ENCODE data around the gene PRKN.

Gene PRKN

DNA sequence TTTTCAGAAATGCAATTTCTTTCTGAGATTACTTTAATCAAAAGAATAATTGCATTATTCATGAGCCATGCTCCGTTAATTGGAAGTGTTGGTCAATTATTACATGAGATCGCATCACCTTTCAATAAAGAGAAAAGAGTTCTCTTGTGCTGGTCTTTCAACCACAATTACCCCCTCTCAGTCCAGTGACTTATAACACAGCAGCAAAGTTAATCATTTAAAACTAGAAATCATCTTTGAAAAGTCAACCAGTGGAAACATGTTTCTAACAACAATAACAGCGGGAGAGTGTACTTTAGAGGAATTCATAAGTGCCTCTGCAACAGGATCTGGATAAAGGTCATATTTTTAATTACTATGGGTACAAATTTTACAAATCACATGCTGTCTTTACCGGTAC lies 1069.4 kb downstream of the PRKN start:
- DNase-seq (ENCODE audit: low spot score), result no peak

DNA sequence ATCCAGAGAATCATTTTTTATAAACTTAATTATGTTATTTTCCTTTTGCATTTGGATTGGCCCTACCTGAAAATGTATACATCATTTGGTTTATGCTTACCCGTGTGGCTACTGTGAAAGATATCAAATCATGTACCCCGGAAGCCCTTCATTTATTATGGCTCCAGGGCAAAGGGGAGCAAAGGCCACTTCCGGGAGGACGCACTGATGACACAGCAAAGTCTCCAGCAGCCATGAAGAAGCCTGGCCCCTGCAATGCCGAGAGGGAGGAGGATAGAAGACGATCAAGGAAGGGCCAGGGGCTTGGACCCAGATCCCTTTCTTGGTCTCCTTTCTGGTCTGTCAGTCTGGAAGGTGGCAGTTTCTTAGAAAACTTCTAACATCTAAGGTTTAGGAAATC lies 1073.4 kb downstream of the PRKN start:
- no peak for DNase-seq (ENCODE audit: low spot score)

DNA sequence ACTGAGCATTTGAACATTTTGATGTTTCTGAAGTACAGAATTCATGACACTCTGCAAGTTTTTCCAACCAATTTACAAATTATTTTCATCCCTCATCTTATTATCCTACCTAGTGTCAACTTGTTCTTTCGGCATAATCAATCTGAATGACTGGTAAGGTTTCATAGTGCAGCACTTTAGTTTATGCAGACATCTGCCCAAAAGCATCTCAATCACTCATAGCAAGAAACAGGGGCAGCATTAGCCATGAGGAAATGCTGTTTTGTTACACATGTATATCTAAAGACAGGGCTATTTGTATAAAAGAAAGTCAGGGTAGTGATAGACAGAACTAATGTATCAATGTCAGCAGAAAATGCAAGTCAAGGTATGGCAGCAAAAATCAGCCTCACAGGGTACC lies 1075.6 kb downstream of the PRKN start:
- DNase-seq (ENCODE audit: low spot score), result no peak

DNA sequence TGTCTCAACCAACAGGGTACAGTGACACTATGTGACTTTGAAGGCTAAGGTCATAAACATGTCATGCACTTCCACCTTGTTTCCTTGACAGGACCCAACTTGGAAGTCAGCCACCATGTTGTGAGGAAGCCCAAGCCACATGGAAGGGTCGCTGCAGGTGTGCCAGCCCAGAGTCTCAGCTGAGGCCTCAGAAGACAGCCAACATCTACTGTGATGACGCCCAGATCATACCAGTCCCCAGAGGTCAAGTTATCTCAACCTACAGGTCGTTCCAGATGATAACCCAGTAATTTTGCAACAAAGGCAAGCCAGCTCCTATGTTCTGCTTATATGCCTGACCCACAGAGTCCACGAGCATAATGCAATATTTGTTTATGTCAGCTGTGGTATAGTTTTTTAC lies 1077.7 kb downstream of the PRKN start:
- no peak for DNase-seq (ENCODE audit: low spot score)

DNA sequence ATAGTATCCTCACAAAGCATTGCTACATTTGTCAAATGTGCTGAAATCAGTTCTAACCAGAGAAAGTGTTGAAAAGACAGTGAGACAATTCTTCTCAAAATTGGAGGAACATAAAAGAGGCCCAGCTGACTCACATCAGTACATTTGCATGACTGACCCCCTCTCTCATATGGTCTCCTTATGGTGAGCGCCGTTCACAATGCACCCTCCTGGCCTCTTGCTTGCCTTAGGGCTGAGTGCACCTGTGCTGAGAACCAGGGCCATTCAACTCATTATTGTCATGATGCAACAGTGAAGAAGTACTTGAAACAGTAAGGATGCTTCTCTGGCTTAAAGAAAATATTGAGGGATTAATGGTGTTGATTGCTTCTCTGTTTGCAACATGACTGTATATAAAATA lies 1078.5 kb downstream of the PRKN start:
- no peak for DNase-seq (ENCODE audit: low spot score)

DNA sequence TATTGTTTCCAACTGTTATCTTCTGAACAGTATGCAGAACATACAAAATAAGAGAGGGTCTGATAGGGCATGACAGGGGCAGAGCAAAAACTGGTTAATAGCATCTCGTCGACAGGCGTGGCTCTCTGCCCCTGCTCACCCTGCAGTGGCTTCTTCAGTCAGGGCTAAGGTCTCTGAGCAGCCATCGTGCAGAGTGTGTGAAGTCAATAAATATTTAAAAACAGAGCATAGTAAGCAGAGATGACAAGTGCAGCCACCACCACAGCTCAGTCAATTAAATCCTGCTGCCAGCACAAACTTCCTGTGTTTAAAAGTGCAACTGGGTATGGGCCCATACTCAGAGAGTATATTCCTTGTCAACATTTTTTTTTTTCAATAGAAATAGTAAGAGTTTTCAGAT lies 1080.3 kb downstream of the PRKN start:
- DNase-seq (ENCODE audit: low spot score), result no peak

DNA sequence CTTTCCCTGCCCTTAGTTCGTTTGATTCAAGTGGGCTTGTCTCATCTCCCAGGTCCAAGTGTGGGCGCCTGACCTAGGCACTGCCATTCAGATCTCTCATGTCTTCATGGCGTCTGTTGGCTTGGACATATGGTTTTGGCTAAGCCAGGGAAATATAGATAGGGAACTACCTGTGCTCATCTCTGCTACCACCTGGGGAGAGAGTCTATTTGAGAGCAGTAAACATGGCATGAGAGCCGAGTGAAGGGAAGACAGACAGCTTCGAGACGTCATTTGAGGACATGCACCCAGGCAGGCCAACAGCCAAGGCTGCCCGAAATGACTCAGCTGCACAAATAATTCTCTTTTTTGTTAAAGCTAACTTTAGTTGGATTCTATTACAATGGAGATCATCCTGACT lies 1083.0 kb downstream of the PRKN start:
- no peak for DNase-seq (ENCODE audit: low spot score)

DNA sequence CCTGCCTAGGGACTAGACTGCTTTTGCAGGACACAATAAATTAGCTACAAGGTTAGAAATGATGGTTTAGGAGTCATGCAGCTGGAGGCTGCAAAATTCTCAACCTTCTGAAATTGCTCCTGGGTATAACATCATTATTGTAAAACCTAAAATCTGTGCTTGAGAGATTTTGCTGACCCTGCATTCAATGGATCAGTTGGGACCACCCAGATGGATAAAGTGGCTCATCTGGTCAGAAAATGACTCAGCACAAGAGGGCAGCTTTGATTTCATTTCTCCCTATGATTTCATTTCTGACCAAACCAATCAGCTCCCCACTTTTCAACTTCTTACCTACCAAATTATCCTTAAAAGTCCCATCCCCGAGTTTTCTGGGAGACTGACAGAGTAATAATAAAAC lies 1086.4 kb downstream of the PRKN start:
- DNase-seq (ENCODE audit: low spot score), result no peak

DNA sequence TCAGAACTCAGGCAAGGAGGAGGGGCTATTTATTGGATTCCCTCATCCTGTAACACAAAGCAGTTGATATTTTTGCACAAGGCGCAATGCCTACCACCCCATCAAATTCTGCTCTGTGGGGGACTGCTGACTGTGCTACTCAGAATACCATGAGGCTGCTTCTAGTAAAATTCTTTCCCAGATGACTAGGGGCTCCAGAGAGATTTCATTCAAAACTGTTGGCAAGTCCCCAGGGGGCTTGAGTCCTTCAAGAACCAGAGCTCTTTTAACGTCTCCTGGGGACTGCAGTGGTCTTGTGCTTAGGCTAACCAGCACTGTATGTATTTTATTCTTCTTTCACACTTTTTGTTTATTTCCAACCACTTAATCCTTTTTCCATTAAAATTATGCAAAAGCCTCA lies 1087.8 kb downstream of the PRKN start:
- no peak for DNase-seq (ENCODE audit: low spot score)

DNA sequence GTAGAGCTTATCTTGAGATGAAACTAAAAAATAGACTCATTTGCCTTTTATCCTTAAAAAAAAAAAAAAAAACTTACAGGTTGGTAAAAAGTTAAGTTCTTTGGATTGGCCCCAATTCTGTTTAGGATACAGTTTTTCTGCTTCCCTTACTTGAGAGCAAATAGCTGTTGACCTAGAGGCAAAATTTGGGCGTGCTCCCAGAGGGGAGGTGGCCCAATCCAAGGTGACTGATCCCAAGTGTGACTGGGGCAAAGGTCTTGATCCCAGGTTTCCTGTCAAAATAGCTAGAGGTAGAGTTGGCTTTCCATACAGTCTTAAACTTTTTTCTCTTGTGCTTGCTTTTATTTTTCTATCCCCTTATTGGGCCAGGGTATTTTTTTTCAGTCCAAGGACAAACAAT lies 1089.9 kb downstream of the PRKN start:
- no peak for DNase-seq (ENCODE audit: low spot score)

DNA sequence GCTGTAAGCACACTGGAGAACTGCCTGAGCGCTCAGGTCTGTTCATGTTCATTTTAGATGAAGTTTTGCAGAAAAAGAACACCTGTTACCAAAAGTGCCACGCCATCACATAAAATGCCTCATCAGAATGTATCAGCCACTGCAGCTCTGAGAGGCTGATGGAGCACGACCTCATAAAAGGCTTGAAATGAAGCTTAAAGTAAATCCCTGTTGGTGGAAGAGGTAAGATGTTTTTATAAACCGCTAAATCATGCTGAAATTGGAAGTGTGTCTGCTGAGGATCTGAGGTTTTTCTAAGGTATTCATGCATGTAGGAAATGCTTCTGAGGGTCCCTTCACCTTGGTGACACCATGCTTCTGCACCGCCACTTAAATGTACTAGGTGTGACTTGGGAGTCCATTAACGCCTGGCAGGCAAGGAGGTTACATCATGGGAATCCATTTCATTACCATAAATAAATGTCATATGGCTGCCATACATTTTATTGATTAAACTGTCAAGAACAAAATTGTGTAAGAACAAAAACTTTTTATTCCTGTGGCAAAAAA lies 1090.6 kb downstream of the PRKN start:
- no peak for DNase-seq (ENCODE audit: low spot score)

DNA sequence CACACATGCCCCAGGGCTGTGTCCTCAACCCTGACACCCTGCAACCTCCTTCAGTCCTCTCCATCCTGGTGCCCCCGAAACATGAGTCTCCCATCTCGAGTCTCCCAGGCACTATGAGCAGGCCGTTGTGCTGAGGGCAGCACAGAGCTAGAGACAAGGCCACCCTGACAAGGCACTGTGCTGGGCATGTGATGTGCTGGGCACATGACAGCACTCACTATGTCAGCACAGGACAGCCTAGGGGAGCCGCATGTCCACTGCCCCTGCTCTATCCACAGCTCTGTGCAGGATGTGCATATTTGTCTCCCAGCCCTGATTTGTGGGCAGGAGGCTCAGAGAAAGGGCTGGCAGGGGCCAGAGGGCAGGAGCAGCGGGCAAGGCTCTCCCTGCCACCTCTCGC lies 1091.6 kb downstream of the PRKN start:
- no peak for DNase-seq (ENCODE audit: low spot score)

DNA sequence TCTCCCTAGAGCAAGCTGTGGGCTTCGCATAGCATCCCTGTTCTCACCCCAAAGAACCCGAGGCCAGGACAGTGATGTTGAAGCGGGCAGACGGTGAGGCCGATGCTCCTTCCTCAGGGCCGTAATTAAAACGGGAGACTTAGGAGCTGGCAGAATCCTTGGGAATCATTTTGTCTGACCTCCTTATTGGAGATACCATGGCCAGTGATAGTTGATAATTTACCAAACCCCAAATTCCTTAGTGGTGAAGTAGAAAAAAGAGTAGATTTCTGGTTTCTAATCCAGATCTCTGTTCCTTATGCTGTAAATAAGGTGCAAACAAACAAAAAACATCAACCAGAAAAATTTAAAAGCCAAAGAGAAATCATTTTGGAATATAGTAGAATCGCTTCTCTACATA lies 1092.7 kb downstream of the PRKN start:
- DNase-seq (ENCODE audit: low spot score), result no peak

DNA sequence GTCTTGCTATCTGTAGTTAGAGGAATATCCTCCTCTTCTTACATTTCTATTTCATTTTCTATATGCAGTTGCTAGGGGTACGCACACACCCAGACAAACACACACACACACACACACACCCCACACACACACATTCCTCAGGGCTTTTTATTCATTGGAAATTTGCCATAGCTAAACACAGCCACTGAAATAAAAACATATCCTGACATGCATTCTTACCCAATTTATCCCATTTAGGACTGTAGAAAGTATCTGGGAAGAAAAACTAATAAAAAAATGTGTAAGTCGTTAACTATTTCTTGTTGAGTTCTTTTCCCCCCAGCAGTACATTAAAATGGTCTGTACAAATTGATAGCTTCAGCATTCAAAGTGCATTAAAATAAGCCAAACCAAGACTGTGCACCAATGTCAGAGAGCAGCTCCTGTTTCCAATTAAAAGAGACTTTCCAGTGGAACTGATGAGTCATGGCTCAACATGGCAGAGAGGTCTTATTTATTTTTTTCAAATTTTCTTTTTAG lies 1095.8 kb downstream of the PRKN start:
- DNase-seq (ENCODE audit: low spot score), result no peak

DNA sequence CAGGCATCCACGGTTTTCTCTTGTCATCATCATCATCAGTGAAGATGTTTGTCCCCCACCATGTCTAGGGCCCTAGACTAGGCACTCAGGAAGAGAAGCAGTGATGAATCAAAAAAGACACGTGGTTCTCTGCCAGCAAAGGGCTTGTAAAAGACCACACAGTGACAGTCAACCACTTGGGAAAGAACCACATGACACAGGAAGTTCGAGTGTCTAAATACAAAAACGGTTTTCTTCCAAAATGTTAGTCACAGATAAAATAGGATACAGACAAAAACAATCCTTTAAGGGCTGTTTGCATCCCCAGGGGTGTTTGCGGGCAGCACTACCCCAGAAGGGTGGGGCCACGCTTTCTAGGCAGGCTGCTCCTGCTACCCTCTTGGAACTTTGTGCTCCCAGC lies 1096.9 kb downstream of the PRKN start:
- no peak for DNase-seq (ENCODE audit: low spot score)

DNA sequence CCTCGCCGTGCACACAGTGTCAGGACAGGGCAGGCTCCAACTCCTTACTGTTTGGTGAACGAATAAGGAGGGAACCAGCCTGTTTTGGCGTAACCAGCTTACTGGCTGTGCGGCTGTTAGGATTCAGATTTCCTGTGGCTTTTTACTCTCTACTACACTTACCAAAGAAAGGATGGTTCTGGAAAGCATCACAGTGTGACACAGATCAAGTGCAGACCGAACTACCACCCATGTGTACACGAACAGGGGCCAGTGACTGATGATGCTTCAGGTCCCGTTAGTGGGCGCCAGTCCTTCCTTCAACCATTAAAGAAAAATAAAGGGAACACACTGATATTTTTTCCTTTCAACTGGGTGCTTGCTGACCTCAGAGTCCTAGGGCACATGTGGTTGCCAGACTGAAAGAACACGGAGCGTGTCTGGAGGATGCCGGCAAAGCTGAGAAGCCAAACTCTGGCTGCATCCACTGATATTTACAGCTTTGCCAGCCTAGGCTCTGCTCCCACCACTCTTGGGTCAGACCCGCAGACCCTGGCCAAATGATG lies 1101.4 kb downstream of the PRKN start:
- no peak for DNase-seq (ENCODE audit: low spot score)

DNA sequence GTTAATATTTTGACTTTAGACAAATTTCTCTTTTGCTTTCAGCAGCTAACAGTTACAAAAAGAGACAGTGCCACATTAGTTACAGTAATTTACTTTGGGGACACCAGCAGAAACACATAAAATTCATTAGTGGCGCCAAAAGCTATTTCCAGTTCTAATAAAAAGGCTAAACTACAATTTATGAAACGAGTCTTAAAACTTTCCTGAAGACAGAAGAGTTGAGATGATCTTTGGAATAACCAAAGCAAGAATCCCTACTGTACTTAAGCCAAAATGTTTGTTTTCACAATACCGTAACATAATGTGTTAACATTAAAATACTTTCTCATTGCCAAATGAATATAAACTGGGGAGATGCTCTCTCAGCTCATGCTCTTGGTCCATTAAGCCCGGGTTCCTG lies 1103.5 kb downstream of the PRKN start:
- no peak for DNase-seq (ENCODE audit: low spot score)

DNA sequence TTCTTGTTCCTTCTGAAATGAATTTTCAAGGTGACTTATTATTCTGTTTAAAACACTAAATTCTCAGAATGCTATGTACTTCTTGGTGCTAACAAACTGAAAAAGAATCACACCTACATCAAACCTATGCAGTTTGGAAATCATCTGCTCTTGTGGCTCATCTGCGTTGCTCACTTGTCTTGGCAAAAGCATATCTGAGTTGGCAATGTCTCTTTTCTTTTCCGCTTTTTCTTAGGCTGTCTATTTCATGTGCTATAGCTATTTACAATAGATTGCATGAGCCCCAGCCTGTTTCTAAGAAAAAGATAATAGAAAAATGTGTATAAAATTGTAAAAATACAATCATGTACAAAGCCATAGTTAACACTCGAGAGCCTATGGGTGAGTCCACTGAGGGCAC lies 1104.8 kb downstream of the PRKN start:
- DNase-seq (ENCODE audit: low spot score), result no peak

DNA sequence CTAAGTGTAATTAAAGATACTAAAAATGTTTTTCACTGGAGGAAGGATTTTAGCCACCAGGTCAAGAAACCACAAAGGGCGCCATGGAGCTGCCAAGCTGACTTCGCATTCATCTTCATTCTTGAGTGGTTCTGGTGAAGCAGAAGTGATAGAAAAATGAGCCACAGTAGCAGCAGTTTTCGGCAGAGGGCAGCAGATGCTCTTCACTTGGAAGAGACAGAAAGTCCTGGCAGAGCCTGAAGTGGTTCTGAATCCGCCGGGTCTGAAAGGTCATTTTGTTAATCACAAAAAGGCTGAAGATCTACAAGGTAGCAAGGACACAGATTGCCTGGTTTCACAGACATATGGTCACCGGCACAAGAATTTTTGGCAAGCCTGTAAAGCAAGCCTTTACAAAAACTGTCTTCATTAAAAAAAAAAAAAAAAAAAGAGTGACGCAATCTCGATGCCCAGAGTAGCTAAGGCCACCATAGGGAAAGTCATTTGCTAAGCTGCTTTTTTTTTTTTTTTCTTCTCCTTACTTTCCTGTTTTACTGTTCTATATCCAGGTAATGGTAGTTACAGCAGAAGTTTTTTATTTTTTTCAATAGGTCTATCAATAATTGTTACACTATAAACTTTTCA lies 1108.6 kb downstream of the PRKN start:
- no peak for DNase-seq (ENCODE audit: low spot score)

DNA sequence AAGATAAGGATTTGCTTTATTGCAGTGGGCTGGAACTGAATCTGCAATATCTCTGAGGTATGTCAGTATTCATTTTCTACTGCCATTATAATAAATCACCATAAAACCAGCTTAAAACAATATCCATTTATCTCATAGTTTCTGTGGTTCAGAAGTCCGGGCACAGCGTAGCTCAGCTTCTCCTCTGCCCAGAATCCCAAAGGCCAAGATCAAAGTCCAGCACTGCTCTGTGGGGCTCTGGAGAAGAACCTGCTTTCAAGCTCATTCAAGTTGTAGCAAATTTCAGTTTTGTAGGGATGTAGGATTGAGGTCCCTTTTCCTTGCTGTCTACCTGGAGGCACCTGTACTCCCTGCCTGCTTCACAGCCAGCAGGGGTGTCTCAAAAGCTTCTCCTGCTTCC lies 1113.9 kb downstream of the PRKN start:
- DNase-seq (ENCODE audit: low spot score), result no peak

DNA sequence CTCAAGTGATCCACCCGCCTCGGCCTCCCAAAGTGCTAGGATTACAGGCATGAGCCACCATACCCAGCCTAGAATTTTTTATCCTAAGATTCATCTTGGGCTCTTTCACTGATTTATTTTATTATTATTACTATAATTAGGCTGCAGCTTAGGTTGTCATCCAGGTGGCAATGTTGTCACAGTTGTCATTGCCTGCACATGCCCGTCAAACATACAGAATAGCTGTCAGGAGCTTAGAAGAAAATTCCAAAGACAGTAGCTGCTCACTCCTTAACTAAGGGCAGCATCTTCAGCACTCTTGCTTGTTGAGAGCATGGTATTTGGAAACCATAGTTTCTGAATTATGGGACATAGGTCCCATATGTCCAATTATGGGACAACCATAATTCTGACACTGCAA lies 1118.8 kb downstream of the PRKN start:
- DNase-seq (ENCODE audit: low spot score), result no peak

DNA sequence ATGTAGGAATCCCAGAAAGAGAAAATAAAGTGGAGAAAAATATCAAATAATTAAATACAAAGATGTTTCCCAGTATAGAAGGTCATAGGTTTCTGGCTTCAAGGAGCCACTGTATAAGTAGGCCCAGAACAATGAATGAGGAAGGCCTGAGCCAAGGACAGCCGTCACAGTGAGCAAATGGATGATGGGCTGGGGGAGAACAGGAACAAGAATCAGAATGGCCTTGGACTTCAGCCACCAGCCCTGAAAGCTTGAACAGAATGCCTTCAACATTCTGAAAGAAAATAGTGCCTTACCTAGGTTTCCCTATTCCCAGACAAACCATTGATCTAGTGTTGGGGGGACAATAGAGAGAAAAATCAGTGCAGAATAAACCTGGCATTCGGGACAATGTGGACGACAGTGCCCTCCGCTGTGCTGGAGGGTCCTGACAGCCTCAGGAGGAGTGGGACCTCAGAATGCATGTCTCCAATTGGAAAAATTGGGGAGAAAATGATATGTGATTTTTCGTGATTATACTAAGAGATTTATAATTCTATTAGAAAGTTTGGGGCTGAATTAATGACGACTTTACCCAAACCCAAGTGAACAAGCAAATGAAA lies 1119.8 kb downstream of the PRKN start:
- DNase-seq (ENCODE audit: low spot score), result no peak

DNA sequence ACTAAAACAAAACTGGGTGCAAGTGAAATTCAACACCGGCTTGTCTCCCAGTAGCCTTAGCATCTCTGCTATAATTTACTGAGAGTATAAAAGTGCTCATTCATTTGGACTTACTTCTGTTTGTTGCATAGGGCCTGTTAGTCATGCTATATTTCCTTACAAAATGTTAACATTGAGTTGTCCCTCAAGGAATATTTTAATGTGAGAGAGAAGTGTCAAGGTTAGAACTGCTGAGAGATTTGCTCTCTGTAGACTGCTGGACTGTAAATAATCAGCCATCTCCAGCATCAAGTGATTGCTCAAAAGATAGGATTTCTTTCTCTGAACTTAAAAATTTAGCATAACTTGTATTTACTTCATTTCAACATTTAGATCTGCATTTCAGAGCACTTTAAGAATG lies 1125.2 kb downstream of the PRKN start:
- DNase-seq (ENCODE audit: low spot score), result no peak

DNA sequence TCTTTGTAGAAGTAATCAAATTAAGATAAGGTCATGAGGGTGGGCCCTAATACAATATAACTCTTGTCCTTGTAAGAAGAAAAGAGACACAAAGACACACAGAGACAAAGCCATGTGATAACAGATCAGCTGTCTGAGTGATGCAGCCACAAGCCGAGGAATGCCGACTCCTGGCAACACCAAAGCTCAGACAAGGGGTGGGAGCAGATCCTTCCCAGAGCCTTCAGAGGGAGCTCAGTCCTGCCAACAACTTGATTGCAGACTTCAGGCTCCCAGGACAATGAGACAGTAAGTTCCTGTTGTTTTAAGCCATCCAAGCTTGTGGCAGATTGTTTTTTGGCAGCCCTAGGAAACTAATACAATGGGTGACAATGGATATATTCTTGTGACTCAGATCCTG lies 1128.7 kb downstream of the PRKN start:
- no peak for DNase-seq (ENCODE audit: low spot score)
